ENCODE measurements around the gene CPT1C. TPM values are rescaled to one million over a fixed set of nuclear protein-coding genes. Genes with fewer than 3 reads are reported as not detected.
A peak's percentile ranks its signal among the peaks of the same experiment; 100 is the strongest.

The CPT1C gene
- total RNA-seq, 1 experiment from 2014 or later: not detected

GRCh38 chr19:49681830-49682229 is 9.1 kb upstream of the CPT1C start:
- POLR2A ChIA-PET: interaction anchor here (8.4 kb wide), 1 partner anchor 40 kb away, joined by 121 read pairs; the partner anchor contains the start of genes RRAS and SCAF1
- no peak for TF ChIP-seq CTCF (IDR thresholded peaks at IDR 0.05; ENCODE audit: unreplicated experiment)
- Mint-ChIP-seq H3K9me3 (ENCODE audit: unreplicated experiment) (no peaks in the 10 kb centered on the region), H3K27ac (ENCODE audit: low read depth, unreplicated experiment) (no peak overlapping the region), H3K27me3 (ENCODE audit: insufficient read depth, unreplicated experiment) (no peaks in the 10 kb centered on the region), H3K4me1 (ENCODE audit: insufficient read depth, unreplicated experiment) (peaks cover 12% of the 10 kb centered on the region), H3K36me3 (ENCODE audit: insufficient read depth, unreplicated experiment) (peaks cover 66% of the 10 kb centered on the region), H3K4me3 (ENCODE audit: unreplicated experiment) (no peak overlapping the region)
- CTCF ChIA-PET: interaction anchor here (0.6 to 1.2 kb wide), 7 partner anchors 16 to 909 kb away, joined by 3 to 8 read pairs (median 3); partner anchors contain the start of genes BCL2L12, IRF3 and RRAS
- no TSS peak for BruUV-seq (replicated peaks)
- DNase-seq (ENCODE audit: unreplicated experiment): no peak
- intact Hi-C loops (cut with micrococcal nuclease): no loop called here

GRCh38 chr19:49682274-49682673 is 8.6 kb upstream of the CPT1C start:
- intact Hi-C loops (cut with micrococcal nuclease): no loop called here
- Mint-ChIP-seq H3K4me1 (ENCODE audit: insufficient read depth, unreplicated experiment) (peaks cover 12% of the 10 kb centered on the region), H3K9me3 (ENCODE audit: unreplicated experiment) (no peaks in the 10 kb centered on the region), H3K27ac (ENCODE audit: low read depth, unreplicated experiment) (no peak overlapping the region), H3K36me3 (ENCODE audit: insufficient read depth, unreplicated experiment) (peaks cover 66% of the 10 kb centered on the region), H3K4me3 (ENCODE audit: unreplicated experiment) (no peak overlapping the region), H3K27me3 (ENCODE audit: insufficient read depth, unreplicated experiment) (no peaks in the 10 kb centered on the region)
- POLR2A ChIA-PET: interaction anchor here (8.4 kb wide), 1 partner anchor 40 kb away, joined by 121 read pairs; the partner anchor contains the start of genes RRAS and SCAF1
- no peak for TF ChIP-seq CTCF (IDR thresholded peaks at IDR 0.05; ENCODE audit: unreplicated experiment)
- no TSS peak for BruUV-seq (replicated peaks)
- CTCF ChIA-PET: interaction anchor here (0.6 to 1.0 kb wide), 4 partner anchors 46 to 369 kb away, joined by 3 to 5 read pairs (median 4); no protein-coding TSS in a partner anchor
- DNase-seq (ENCODE audit: unreplicated experiment): no peak

- Mint-ChIP-seq H3K27me3 (ENCODE audit: insufficient read depth, unreplicated experiment) (no peaks in the 10 kb centered on the region), H3K36me3 (ENCODE audit: insufficient read depth, unreplicated experiment) (peaks cover 79% of the 10 kb centered on the region)
- no peak for TF ChIP-seq CTCF (IDR thresholded peaks at IDR 0.05; ENCODE audit: unreplicated experiment)
Observed at GRCh38 chr19:49683814-49684250, 7.1 kb upstream of the CPT1C start.

GRCh38 chr19:49684251-49684982 is 6.5 kb upstream of the CPT1C start:
- ChIA-PET POLR2A (interaction anchor here (1.0 kb wide), 1 partner anchor 43 kb away, joined by 4 read pairs; no protein-coding TSS in a partner anchor), CTCF (interaction anchor here (1.0 to 1.6 kb wide), 5 partner anchors 8 to 326 kb away, joined by 3 to 5 read pairs (median 3); no protein-coding TSS in a partner anchor)
- BruUV-seq (replicated peaks): no TSS peak
- Mint-ChIP-seq H3K36me3 (ENCODE audit: insufficient read depth, unreplicated experiment) (peaks cover 85% of the 10 kb centered on the region), H3K4me1 (ENCODE audit: insufficient read depth, unreplicated experiment) (peaks cover 9% of the 10 kb centered on the region), H3K9me3 (ENCODE audit: unreplicated experiment) (no peaks in the 10 kb centered on the region), H3K4me3 (ENCODE audit: unreplicated experiment) (no peak overlapping the region), H3K27ac (ENCODE audit: low read depth, unreplicated experiment) (no peak overlapping the region), H3K27me3 (ENCODE audit: insufficient read depth, unreplicated experiment) (no peaks in the 10 kb centered on the region)
- intact Hi-C loops (cut with micrococcal nuclease): no loop called here
- peak; percentile 53 for TF ChIP-seq CTCF (IDR thresholded peaks at IDR 0.05; ENCODE audit: unreplicated experiment)
- no peak for DNase-seq (ENCODE audit: unreplicated experiment)

More at GRCh38 chr19:49683814-49684250, 7.1 kb upstream of the CPT1C start:
- DNase-seq (ENCODE audit: unreplicated experiment): no peak
- Mint-ChIP-seq H3K4me3 (ENCODE audit: unreplicated experiment) (no peak overlapping the region), H3K4me1 (ENCODE audit: insufficient read depth, unreplicated experiment) (peaks cover 9% of the 10 kb centered on the region), H3K27ac (ENCODE audit: low read depth, unreplicated experiment) (no peak overlapping the region), H3K9me3 (ENCODE audit: unreplicated experiment) (no peaks in the 10 kb centered on the region)
- intact Hi-C loops (cut with micrococcal nuclease): no loop called here
- no TSS peak for BruUV-seq (replicated peaks)
- CTCF ChIA-PET: interaction anchor here (1.1 to 1.6 kb wide), 3 partner anchors 73 to 326 kb away, joined by 4 to 5 read pairs (median 4); no protein-coding TSS in a partner anchor
- POLR2A ChIA-PET: interaction anchor here (0.8 kb wide), 1 partner anchor 40 kb away, joined by 3 read pairs; no protein-coding TSS in a partner anchor

Measured in MCF 10A (cell line).